Neuronal stem cell (in vitro differentiated cells): ENCODE results near the gene MAML2.

Experiments
- DNase-seq: peaks from one replicate; pipeline ENCODE4 v3.0.0-alpha.2; 2013; ENCODE audit warnings: low spot score
- H2AFZ ChIP-seq: one replicate; pipeline ENCODE4 v1.6.1; 2013; ENCODE audit warnings: mild to moderate bottlenecking, low read length, inconsistent platforms
- H2AK5ac ChIP-seq: 2 replicates; pipeline ENCODE4 v1.6.1; 2013; ENCODE audit warnings: low read depth, mild to moderate bottlenecking, inconsistent platforms, low read length, moderate library complexity, mixed read lengths
- H2BK120ac ChIP-seq: 2 replicates; pipeline ENCODE4 v1.6.1; 2013; ENCODE audit warnings: low read depth, mild to moderate bottlenecking, inconsistent platforms, low read length, moderate library complexity, mixed read lengths
- H2BK12ac ChIP-seq: one replicate; pipeline ENCODE4 v1.6.1; 2013; ENCODE audit warnings: low read length, inconsistent platforms
- H2BK15ac ChIP-seq: 2 replicates; pipeline ENCODE4 v1.6.1; 2013; ENCODE audit warnings: mild to moderate bottlenecking, low read length, inconsistent platforms, mixed read lengths
- H2BK5ac ChIP-seq: one replicate; pipeline ENCODE4 v1.6.1; 2013; ENCODE audit warnings: inconsistent platforms, mild to moderate bottlenecking, low read length, moderate library complexity
- H3K14ac ChIP-seq: one replicate; pipeline ENCODE4 v1.6.1; 2013; ENCODE audit warnings: low read length, inconsistent platforms
- H3K18ac ChIP-seq: 2 replicates; pipeline ENCODE4 v1.6.1; 2013; ENCODE audit warnings: low read length, inconsistent platforms
- H3K23ac ChIP-seq: 2 replicates; pipeline ENCODE4 v1.6.1; 2013; ENCODE audit warnings: low read depth, mild to moderate bottlenecking, mixed read lengths, low read length, inconsistent platforms; ENCODE audit not compliant: poor library complexity
- H3K27ac ChIP-seq: replicated peaks from 3 replicates; pipeline ENCODE4 v1.5.1; 2013; ENCODE audit warnings: low read length, inconsistent platforms
- H3K27me3 ChIP-seq, 3 experiments: 2 replicates each; pipeline ENCODE4 v1.6.1; 2013; ENCODE audit warnings: low read length in 3 of 3, mild to moderate bottlenecking in 2 of 3, inconsistent platforms in 1 of 3, low read depth in 1 of 3, mixed read lengths in 1 of 3, moderate library complexity in 1 of 3; ENCODE audit not compliant: control insufficient read depth in 3 of 3, insufficient read depth in 3 of 3
- H3K36me3 ChIP-seq, 2 donors: replicated peaks in 1 of 2; 2 replicates each; pipeline ENCODE4 v1.6.1; 2013; ENCODE audit warnings: low read length in 2 of 2; ENCODE audit not compliant: control insufficient read depth in 2 of 2, insufficient read depth in 2 of 2
- H3K4ac ChIP-seq: 2 replicates; pipeline ENCODE4 v1.6.1; 2013; ENCODE audit warnings: inconsistent platforms, mild to moderate bottlenecking, low read length, moderate library complexity
- H3K4me1 ChIP-seq, 2 donors: 1 replicate in 1 of 2; 2 replicates in 1 of 2; pipeline ENCODE4 v1.6.1; 2013; ENCODE audit warnings: low read length in 2 of 2, low read depth in 1 of 2; ENCODE audit not compliant: control insufficient read depth in 2 of 2, insufficient read depth in 1 of 2
- H3K4me2 ChIP-seq: one replicate; pipeline ENCODE4 v1.6.1; 2013; ENCODE audit warnings: mild to moderate bottlenecking, low read length, inconsistent platforms; ENCODE audit not compliant: insufficient read depth, poor library complexity, severe bottlenecking
- H3K4me3 ChIP-seq, 2 donors: 2 replicates each; pipeline ENCODE4 v1.5.1; 2013; ENCODE audit warnings: low read length in 2 of 2, mild to moderate bottlenecking in 2 of 2, inconsistent platforms in 1 of 2, moderate library complexity in 1 of 2
- H3K79me1 ChIP-seq: one replicate; pipeline ENCODE4 v1.6.1; 2013; ENCODE audit warnings: low read depth, mild to moderate bottlenecking, inconsistent platforms, low read length, moderate library complexity
- H3K9ac ChIP-seq: one replicate; pipeline ENCODE4 v1.6.1; 2013; ENCODE audit warnings: mild to moderate bottlenecking, low read depth, low read length, inconsistent platforms; ENCODE audit not compliant: poor library complexity
- H3K9me3 ChIP-seq, 2 donors: replicated peaks in 1 of 2; 2 replicates each; pipeline versions ENCODE3 to v1.6.1; 2013; ENCODE audit warnings: low read length in 2 of 2, mild to moderate bottlenecking in 2 of 2, inconsistent platforms in 1 of 2, low read depth in 1 of 2, mixed read lengths in 1 of 2, moderate library complexity in 1 of 2; ENCODE audit not compliant: control insufficient read depth in 2 of 2, insufficient read depth in 1 of 2
- H4K8ac ChIP-seq: one replicate; pipeline ENCODE4 v1.6.1; 2013; ENCODE audit warnings: low read depth, mild to moderate bottlenecking, inconsistent platforms, low read length, moderate library complexity
- H4K91ac ChIP-seq: one replicate; pipeline ENCODE4 v1.6.1; 2013; ENCODE audit warnings: low read length, low read depth, mild to moderate bottlenecking, inconsistent platforms; ENCODE audit not compliant: poor library complexity
- WGBS, 2 donors: extraction: QIAGEN DNeasy Blood & Tissue Kit; methylation state at CpG; one replicate each; pipeline ENCODE4 v1.1.7; 2013; ENCODE audit warnings: missing lambda C conversion rate in 2 of 2, mixed read lengths in 1 of 2; ENCODE audit not compliant: insufficient read length in 2 of 2, insufficient replicate concordance in 1 of 2; ENCODE audit errors: extremely low coverage in 2 of 2; 5-methylcytosine and 5-hydroxymethylcytosine counted together

MAML2 gene

DNA sequence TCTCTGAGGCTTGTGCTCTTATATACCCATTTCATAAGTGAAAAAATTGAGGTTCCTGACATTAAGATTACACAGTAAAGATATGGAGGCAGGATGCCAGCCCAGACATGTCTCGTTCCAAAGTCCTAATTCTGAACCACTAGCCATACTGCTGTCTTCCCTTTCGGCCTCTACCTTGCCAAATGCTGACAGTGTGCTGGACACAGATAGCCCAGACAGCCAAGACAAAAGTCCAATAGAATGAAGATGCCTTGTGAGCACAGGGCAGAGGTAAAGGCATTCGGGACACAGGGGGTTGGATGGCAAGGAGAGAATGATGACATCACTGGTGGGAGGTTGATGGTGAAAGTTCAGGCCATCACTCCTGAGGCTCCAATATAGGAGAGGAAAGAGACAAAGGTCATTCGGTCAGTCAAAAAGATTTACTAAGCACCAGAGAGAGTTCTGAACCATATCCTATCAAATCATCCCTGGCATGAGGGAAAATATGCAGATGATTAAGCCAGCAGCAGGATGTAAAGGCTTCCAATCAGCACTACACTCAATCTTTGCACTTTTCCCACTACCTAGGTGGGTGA is 245.1 kb downstream of the MAML2 start:
- H4K91ac ChIP-seq = no peak overlapping the region
- H3K79me1 ChIP-seq = no peaks in the 10 kb centered on the region
- no peak overlapping the region for H2AK5ac ChIP-seq
- no peak overlapping the region for H4K8ac ChIP-seq
- no peaks in the 10 kb centered on the region for H3K27me3 ChIP-seq
- no peak overlapping the region for H3K4me2 ChIP-seq
- no peak overlapping the region for H3K14ac ChIP-seq
- no peak overlapping the region for H2BK15ac ChIP-seq
- WGBS, 2 donors = no CpG with 5 or more reads among the region's 4 CpGs
- H2BK120ac ChIP-seq = no peak overlapping the region
- DNase-seq = no peak
- no peak overlapping the region for H3K27ac ChIP-seq
- no peak overlapping the region for H3K18ac ChIP-seq
- H3K9ac ChIP-seq = no peak overlapping the region
- peaks cover 0 to 4% of the 10 kb centered on the region in 2 donors for H3K36me3 ChIP-seq
- peaks cover 13 to 14% of the 10 kb centered on the region in 2 donors for H3K4me1 ChIP-seq
- no peak overlapping the region for H2BK12ac ChIP-seq
- H2BK5ac ChIP-seq = no peak overlapping the region
- no peak overlapping the region for H3K4ac ChIP-seq
- no peak overlapping the region for H3K23ac ChIP-seq
- no peak overlapping the region for H2AFZ ChIP-seq
- no peak overlapping the region for H3K4me3 ChIP-seq
- no peaks in the 10 kb centered on the region for H3K9me3 ChIP-seq

DNA sequence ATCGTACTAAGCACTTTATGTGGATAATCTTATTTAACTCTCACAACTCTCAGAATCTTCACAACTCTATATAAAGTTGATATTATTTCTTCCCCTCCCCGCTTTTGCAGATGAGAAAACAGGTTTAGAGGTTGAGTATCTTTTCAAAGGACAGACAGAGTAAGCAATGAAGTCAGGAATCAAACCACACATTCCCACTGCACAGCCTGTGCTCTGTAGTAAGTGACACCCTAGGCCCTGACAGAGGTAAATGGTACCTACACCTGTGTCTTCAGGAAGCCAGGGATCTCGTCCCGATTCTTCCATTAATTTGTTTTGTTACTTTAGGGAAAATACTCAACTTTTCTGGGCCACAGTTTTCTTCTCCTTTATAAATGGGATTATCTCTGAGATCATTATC is 246.6 kb downstream of the MAML2 start:
- Histone ChIP-seq H3K9ac (no peak overlapping the region), H3K18ac (no peak overlapping the region), H2BK15ac (no peak overlapping the region), H3K79me1 (no peaks in the 10 kb centered on the region), H3K4me3 (no peak overlapping the region), H3K9me3 (no peaks in the 10 kb centered on the region), H4K91ac (no peak overlapping the region), H3K14ac (no peak overlapping the region), H3K4me2 (no peak overlapping the region), H3K36me3 (peaks cover 0 to 19% of the 10 kb centered on the region in 2 donors), H3K4me1 (peaks cover 14 to 15% of the 10 kb centered on the region in 2 donors), H3K4ac (no peak overlapping the region), H3K27ac (no peak overlapping the region), H2BK120ac (no peak overlapping the region), H2BK12ac (no peak overlapping the region), H4K8ac (no peak overlapping the region), H2AFZ (no peak overlapping the region), H2BK5ac (no peak overlapping the region), H3K27me3 (no peaks in the 10 kb centered on the region), H3K23ac (no peak overlapping the region), H2AK5ac (no peak overlapping the region)
- DNase-seq = no peak
- no CpG with 5 or more reads among the region's 4 CpGs for WGBS, 2 donors

DNA sequence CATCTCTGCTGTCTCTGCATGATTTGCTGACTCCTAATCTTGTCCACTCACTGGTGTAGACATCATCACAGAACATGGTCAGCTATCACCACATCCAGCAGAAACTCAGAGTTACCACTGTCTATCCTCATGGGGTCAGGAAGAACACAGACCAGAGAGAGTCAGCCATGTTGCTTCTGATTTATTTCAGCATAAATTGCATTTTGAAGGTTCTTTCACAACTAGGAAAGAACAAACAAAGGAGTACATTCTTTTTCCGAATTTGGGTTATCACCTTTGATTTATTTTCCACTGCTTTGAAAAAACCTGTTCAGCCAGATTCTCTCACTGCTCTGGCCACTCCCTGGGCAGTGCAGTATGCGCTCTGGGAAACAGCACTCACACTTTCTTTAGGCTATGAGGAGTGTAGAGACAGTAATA is 247.1 kb downstream of the MAML2 start:
- Histone ChIP-seq H3K4me2 (no peak overlapping the region), H2AFZ (no peak overlapping the region), H4K91ac (no peak overlapping the region), H3K14ac (no peak overlapping the region), H3K4me3 (no peak overlapping the region), H3K27me3 (no peaks in the 10 kb centered on the region), H2BK120ac (no peak overlapping the region), H3K9me3 (no peaks in the 10 kb centered on the region), H2BK5ac (no peak overlapping the region), H2BK12ac (no peak overlapping the region), H3K18ac (no peak overlapping the region), H3K79me1 (no peaks in the 10 kb centered on the region), H3K4ac (no peak overlapping the region), H3K23ac (no peak overlapping the region), H3K36me3 (peaks cover 0 to 24% of the 10 kb centered on the region in 2 donors), H3K27ac (no peak overlapping the region), H2AK5ac (no peak overlapping the region), H3K9ac (no peak overlapping the region), H2BK15ac (no peak overlapping the region), H4K8ac (no peak overlapping the region), H3K4me1 (peaks cover 14 to 15% of the 10 kb centered on the region in 2 donors)
- WGBS, 2 donors = no CpG with 5 or more reads among the region's 2 CpGs
- DNase-seq = no peak

DNA sequence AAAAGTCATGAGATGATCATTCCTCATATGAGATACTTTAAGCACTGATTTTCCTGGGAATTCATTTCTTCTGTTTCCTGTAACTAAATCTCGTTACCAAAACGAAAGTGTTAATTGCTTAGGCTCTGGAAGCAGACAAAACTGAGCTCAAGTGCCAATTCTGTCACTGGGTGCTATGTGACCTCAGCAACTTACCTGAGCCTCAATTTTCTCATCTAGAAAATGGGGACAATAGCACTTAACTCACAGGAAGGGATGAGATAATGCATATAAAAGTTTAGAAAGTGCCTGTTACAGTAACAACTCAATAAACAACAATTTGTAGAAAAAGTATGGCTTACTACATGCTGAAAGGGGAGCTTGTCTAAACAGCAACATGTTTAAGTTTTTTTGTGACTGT is 248.8 kb downstream of the MAML2 start:
- WGBS, 2 donors = no CpG with 5 or more reads among the region's 2 CpGs

More for the DNA sequence above, 248.8 kb downstream of the MAML2 start:
- no peak overlapping the region for H2AFZ ChIP-seq
- no peak overlapping the region for H4K91ac ChIP-seq
- H2AK5ac ChIP-seq = no peak overlapping the region
- no peak overlapping the region for H3K4me3 ChIP-seq
- no peak overlapping the region for H2BK5ac ChIP-seq
- no peak overlapping the region for H4K8ac ChIP-seq
- H3K14ac ChIP-seq = no peak overlapping the region
- H3K18ac ChIP-seq = no peak overlapping the region
- DNase-seq = no peak
- no peaks in the 10 kb centered on the region for H3K79me1 ChIP-seq
- H3K4ac ChIP-seq = no peak overlapping the region
- no peaks in the 10 kb centered on the region for H3K27me3 ChIP-seq
- no peak overlapping the region for H3K9ac ChIP-seq
- H3K36me3 ChIP-seq = peaks cover 0 to 27% of the 10 kb centered on the region in 2 donors
- no peaks in the 10 kb centered on the region for H3K9me3 ChIP-seq
- no peak overlapping the region for H3K27ac ChIP-seq
- H2BK12ac ChIP-seq = no peak overlapping the region
- no peak overlapping the region for H3K23ac ChIP-seq
- no peak overlapping the region for H2BK120ac ChIP-seq
- H2BK15ac ChIP-seq = no peak overlapping the region
- peaks cover 14 to 18% of the 10 kb centered on the region in 2 donors for H3K4me1 ChIP-seq
- H3K4me2 ChIP-seq = no peak overlapping the region
